OCI-LY3 (cell line): Measurements from ENCODE around the gene BEX3.
A peak's percentile ranks its signal among the peaks of the same experiment; 100 is the strongest.
"Not testable (repeated sequence)": the region's sequence is repeated elsewhere in the genome, so short reads cannot be mapped to it uniquely, and the experiment has no call there.

Source experiments
- H2AFZ ChIP-seq: fragments of 200-600, 300-600 bp; shearing (Covaris generic); 2 replicates; pipeline ENCODE4 v1.6.0; 2014; ENCODE audit warnings: antibody characterized with exemption, low read depth, low read length
- H3K27ac ChIP-seq: fragments of 200-600, 300-600 bp; sonication (generic); 2 replicates; pipeline ENCODE4 v1.5.1; 2014; ENCODE audit warnings: mild to moderate bottlenecking, low read length, moderate library complexity, mixed read lengths
- H3K27me3 ChIP-seq: fragments of 200-600, 300-600 bp; sonication (generic); 2 replicates; pipeline ENCODE4 v1.6.1; 2014; ENCODE audit warnings: low read depth, low read length, mixed read lengths
- H3K36me3 ChIP-seq: fragments of 200-600, 300-600 bp; sonication (generic); replicated peaks from 2 replicates; pipeline ENCODE3; 2014; ENCODE audit warnings: low read depth, low read length, mixed read lengths
- H3K4me1 ChIP-seq: fragments of 300-600, 200-600 bp; sonication (generic); 2 replicates; pipeline ENCODE4 v1.6.1; 2014; ENCODE audit warnings: low read length, mixed read lengths
- H3K4me2 ChIP-seq: fragments of 200-600, 300-600 bp; sonication (generic); 2 replicates; pipeline ENCODE4 v1.6.1; 2014; ENCODE audit warnings: low read length, mixed read lengths
- H3K4me3 ChIP-seq: fragments of 300-600, 200-600 bp; sonication (generic); 2 replicates; pipeline ENCODE4 v1.5.1; 2014; ENCODE audit warnings: antibody characterized with exemption, mild to moderate bottlenecking, low read length, moderate library complexity
- H3K79me2 ChIP-seq: fragments of 300-600, 200-600 bp; shearing (Covaris generic); 2 replicates; pipeline ENCODE4 v1.6.1; 2014; ENCODE audit warnings: mild to moderate bottlenecking, low read length, mixed read lengths
- H3K9ac ChIP-seq: fragments of 300-600, 200-600 bp; shearing (Covaris generic); 2 replicates; pipeline ENCODE4 v1.6.0; 2014; ENCODE audit warnings: mild to moderate bottlenecking, low read length, moderate library complexity
- H3K9me3 ChIP-seq: fragments of 200-600, 300-600 bp; shearing (Covaris generic); 2 replicates; pipeline ENCODE4 v1.6.1; 2014; ENCODE audit warnings: low read length, mixed read lengths; ENCODE audit not compliant: insufficient read depth
- H4K20me1 ChIP-seq: fragments of 200-600, 300-600 bp; sonication (generic); 2 replicates; pipeline ENCODE4 v1.6.1; 2016; ENCODE audit warnings: low read length, mixed read lengths; ENCODE audit not compliant: insufficient read depth
- EZH2phosphoT487 ChIP-seq: fragments of 200-600 bp; shearing (Covaris generic); IDR thresholded peaks from 2 replicates; pipeline ENCODE4 v1.6.1; 2018; ENCODE audit warnings: antibody characterized with exemption, mixed run types, low read depth
- TF ChIP-seq, protein P1 (sequence below): fragments of 200-600, 300-600 bp; sonication (generic); IDR thresholded peaks from 2 replicates; pipeline ENCODE4 v1.5.1; 2014; ENCODE audit warnings: antibody characterized with exemption, low read length, low read depth

Gene BEX3

DNA sequence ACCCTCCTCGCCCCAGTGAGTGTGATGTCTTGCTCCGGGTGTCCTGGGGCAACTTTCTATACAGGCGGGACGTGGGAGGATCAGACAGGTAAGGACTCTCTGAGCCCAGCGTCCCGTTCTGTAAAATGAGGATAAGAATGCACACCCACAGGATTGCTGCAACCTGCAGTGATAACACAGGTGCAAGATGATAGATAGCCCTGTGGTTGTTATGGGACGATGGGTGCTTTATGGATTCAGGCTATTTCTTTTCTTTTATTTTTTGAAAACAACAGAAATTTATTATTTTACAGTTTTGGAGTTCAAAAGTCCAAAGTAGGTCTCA is 28.6 kb downstream of the BEX3 start:
- Histone ChIP-seq H3K4me3 (peak overlapping the region; percentile 85), H3K79me2 (no peaks in the 10 kb centered on the region), H3K27me3 (no peaks in the 10 kb centered on the region), H3K4me2 (peak overlapping the region; percentile 83), H3K9me3 (no peaks in the 10 kb centered on the region), H3K4me1 (peaks cover 12% of the 10 kb centered on the region), H4K20me1 (no peaks in the 10 kb centered on the region), H3K36me3 (no peaks in the 10 kb centered on the region), H2AFZ (peak overlapping the region; percentile 99), H3K27ac (no peak overlapping the region), H3K9ac (peak overlapping the region; percentile 67)
- TF ChIP-seq EZH2phosphoT487: no peak
- TF ChIP-seq, protein P1, sequence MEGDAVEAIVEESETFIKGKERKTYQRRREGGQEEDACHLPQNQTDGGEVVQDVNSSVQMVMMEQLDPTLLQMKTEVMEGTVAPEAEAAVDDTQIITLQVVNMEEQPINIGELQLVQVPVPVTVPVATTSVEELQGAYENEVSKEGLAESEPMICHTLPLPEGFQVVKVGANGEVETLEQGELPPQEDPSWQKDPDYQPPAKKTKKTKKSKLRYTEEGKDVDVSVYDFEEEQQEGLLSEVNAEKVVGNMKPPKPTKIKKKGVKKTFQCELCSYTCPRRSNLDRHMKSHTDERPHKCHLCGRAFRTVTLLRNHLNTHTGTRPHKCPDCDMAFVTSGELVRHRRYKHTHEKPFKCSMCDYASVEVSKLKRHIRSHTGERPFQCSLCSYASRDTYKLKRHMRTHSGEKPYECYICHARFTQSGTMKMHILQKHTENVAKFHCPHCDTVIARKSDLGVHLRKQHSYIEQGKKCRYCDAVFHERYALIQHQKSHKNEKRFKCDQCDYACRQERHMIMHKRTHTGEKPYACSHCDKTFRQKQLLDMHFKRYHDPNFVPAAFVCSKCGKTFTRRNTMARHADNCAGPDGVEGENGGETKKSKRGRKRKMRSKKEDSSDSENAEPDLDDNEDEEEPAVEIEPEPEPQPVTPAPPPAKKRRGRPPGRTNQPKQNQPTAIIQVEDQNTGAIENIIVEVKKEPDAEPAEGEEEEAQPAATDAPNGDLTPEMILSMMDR: no peak

DNA sequence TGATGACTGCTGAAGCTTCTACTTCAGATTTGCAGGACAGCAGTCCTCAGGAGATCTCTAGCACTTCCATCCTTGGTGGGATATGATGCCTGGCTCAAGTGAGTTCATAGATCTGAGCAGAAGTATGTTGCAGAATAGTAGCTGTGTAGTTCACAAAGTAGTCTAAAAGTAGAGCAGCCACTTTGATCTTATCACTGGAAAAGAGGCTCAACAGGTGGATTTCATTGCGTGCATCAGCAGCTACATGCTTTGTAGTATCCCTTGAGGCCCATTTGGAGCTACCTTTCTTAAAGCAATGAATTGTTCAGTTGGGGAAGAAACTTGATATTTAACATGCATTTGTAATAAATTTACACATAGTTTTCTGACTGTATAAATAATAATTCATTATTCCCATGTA is 29.9 kb downstream of the BEX3 start:
- Histone ChIP-seq H3K27ac (no peak overlapping the region), H3K27me3 (no peaks in the 10 kb centered on the region), H3K36me3 (no peaks in the 10 kb centered on the region), H4K20me1 (no peaks in the 10 kb centered on the region), H3K79me2 (no peaks in the 10 kb centered on the region), H3K4me1 (peaks cover 12% of the 10 kb centered on the region), H2AFZ (no peak overlapping the region), H3K4me2 (no peak overlapping the region), H3K4me3 (no peak overlapping the region), H3K9ac (no peak overlapping the region), H3K9me3 (no peaks in the 10 kb centered on the region)
- no peak for TF ChIP-seq EZH2phosphoT487
- TF ChIP-seq, protein P1: no peak

DNA sequence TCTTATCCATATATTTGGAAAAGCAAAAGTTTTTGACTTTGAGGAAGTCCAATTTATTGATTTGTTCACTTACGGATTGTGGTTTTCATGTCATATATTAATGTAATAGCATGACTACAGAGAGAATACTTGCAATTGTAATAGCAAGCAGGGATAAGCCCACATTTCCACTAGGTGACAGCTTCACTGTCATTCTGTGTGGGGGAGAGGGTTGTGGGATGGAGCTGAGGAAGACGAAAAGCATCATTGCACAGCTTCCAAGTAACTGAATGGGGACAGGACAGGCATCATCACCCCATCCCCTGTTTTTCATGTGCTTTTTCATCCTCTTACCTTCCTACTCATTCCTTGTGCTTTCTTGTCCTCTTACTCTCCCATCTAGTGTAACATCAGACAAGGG is 31.4 kb downstream of the BEX3 start:
- H3K27ac ChIP-seq: no peak overlapping the region
- no peaks in the 10 kb centered on the region for H4K20me1 ChIP-seq
- H3K36me3 ChIP-seq: no peaks in the 10 kb centered on the region
- H3K4me1 ChIP-seq: peaks cover 12% of the 10 kb centered on the region
- no peaks in the 10 kb centered on the region for H3K79me2 ChIP-seq
- H3K4me3 ChIP-seq: no peak overlapping the region
- no peak overlapping the region for H3K4me2 ChIP-seq
- TF ChIP-seq EZH2phosphoT487: no peak
- TF ChIP-seq, protein P1: no peak
- H2AFZ ChIP-seq: no peak overlapping the region
- H3K27me3 ChIP-seq: no peaks in the 10 kb centered on the region
- no peaks in the 10 kb centered on the region for H3K9me3 ChIP-seq
- H3K9ac ChIP-seq: no peak overlapping the region

DNA sequence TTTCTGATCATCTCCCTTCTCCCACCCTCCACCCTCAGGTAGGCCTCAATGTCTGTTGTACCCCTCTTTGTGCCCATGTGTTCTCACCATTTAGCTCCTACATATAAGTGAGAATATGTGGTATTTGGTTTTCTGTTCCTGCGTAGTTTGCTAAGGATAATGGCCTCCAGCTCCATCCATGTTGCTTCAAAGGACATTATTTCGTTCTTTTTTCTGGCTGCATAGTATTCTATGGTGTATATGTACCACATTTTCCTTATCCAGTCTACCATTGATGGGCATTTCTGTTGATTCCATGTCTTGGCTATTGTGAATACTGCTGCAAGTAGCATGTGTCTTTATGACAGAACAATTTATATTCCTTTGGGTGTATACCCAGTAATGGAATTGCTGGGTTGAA is 35.4 kb downstream of the BEX3 start:
- H4K20me1 ChIP-seq, H3K4me1 ChIP-seq, H3K27me3 ChIP-seq, H3K36me3 ChIP-seq, H3K9me3 ChIP-seq, H3K9ac ChIP-seq, H2AFZ ChIP-seq, H3K27ac ChIP-seq, H3K79me2 ChIP-seq, H3K4me2 ChIP-seq, H3K4me3 ChIP-seq: not testable (repeated sequence)

DNA sequence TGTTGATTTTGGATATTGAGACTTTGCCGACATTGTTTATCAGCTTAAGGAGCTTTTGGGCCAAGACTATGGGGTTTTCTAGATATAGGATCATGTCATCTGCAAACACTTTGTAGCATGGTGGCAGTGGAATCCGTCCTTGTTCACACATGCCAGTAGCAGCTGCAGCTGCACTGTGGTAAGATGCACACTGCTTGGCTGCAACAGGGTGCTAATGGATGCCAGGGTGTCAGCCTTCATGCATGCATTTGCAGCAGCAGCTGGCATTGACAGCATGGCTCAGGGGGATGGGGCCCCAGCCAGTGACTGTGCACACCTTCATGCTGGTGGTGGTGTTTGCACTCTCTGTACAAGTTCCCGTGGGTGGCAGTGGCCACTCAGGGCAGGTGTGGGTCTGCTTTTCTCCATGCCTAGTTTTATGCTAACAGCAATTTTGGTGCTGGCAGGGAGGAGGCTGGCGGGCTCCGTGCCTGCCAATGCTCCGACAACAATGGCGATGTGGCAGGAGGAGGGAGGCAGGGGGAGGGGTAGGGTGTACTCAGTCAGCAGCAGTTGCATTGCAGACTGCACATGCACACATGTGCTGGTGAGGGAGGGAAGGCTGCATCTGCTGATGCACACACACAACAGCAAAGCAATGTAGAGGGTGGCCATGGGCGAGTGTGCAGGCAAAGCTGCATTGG is 37.5 kb downstream of the BEX3 start:
- Histone ChIP-seq H3K9me3 (no peaks in the 10 kb centered on the region), H3K79me2 (no peaks in the 10 kb centered on the region), H3K27ac (no peak overlapping the region), H3K9ac (no peak overlapping the region), H4K20me1 (no peaks in the 10 kb centered on the region), H3K36me3 (no peaks in the 10 kb centered on the region), H3K4me3 (no peak overlapping the region), H3K4me2 (no peak overlapping the region), H3K27me3 (no peaks in the 10 kb centered on the region), H3K4me1 (no peaks in the 10 kb centered on the region), H2AFZ (no peak overlapping the region)
- no peak for TF ChIP-seq EZH2phosphoT487
- TF ChIP-seq, protein P1: no peak
